Activated T-cell treated with anti-CD3 and anti-CD28 coated beads, Interleukin-2, amount 50 U/mL, for 24 hours (primary cell): ENCODE data around the gene UNK.
"Not testable (repeated sequence)": the region's sequence is repeated elsewhere in the genome, so short reads cannot be mapped to it uniquely, and the experiment has no call there.

Source experiments
- DNase-seq: peaks from one replicate; pipeline ENCODE4 v3.0.0-alpha.2; 2020
- H3K27ac Mint-ChIP-seq: 2 replicates; pipeline ENCODE4 v1.8.0; 2020; ENCODE audit warnings: mild to moderate bottlenecking, mixed read lengths
- H3K27me3 Mint-ChIP-seq: 2 replicates; pipeline ENCODE4 v1.8.0; 2020; ENCODE audit warnings: mixed read lengths
- H3K36me3 Mint-ChIP-seq: 2 replicates; pipeline ENCODE4 v1.8.0; 2020; ENCODE audit warnings: low read depth, mixed read lengths
- H3K4me1 Mint-ChIP-seq: 2 replicates; pipeline ENCODE4 v1.8.0; 2020; ENCODE audit warnings: low read depth, mixed read lengths
- H3K4me3 Mint-ChIP-seq: 2 replicates; pipeline ENCODE4 v1.8.0; 2020; ENCODE audit warnings: mild to moderate bottlenecking, moderate library complexity, mixed read lengths
- H3K9me3 Mint-ChIP-seq: 2 replicates; pipeline ENCODE4 v1.8.0; 2020; ENCODE audit warnings: mixed read lengths

Gene UNK

DNA sequence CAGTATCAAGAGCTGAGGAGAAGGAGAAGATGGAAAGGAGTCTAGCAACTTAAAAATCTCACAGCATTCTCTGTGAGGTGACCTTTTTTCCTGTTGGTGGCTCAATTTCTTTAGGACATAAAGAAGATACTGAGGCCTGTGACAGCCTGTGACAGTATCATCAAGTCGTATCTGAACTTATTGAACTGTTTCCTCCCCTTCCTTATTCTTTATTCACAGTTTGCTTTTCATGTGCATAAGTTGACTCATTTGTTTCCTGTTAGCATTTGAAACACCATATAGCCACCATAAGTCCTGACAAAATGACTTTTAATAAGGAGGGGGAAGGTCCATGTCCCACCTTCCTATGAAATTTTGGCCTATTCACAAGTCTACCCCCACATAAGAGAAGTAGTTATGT, 8.9 kb downstream of the UNK start:
- peak overlapping the region; percentile 51 for H3K27ac Mint-ChIP-seq
- no peaks in the 10 kb centered on the region for H3K27me3 Mint-ChIP-seq
- H3K4me3 Mint-ChIP-seq, result no peak overlapping the region
- peaks cover 59% of the 10 kb centered on the region for H3K36me3 Mint-ChIP-seq
- H3K4me1 Mint-ChIP-seq, result peaks cover 36% of the 10 kb centered on the region
- no peak for DNase-seq
- H3K9me3 Mint-ChIP-seq, result no peaks in the 10 kb centered on the region

GRCh38 chr17:75795820-75796607, 11.4 kb downstream of the UNK start:
- Mint-ChIP-seq H3K9me3 (no peaks in the 10 kb centered on the region), H3K4me1 (peaks cover 30% of the 10 kb centered on the region), H3K4me3 (no peak overlapping the region), H3K27ac (no peak overlapping the region), H3K36me3 (peaks cover 71% of the 10 kb centered on the region), H3K27me3 (no peaks in the 10 kb centered on the region)
- no peak for DNase-seq

DNA sequence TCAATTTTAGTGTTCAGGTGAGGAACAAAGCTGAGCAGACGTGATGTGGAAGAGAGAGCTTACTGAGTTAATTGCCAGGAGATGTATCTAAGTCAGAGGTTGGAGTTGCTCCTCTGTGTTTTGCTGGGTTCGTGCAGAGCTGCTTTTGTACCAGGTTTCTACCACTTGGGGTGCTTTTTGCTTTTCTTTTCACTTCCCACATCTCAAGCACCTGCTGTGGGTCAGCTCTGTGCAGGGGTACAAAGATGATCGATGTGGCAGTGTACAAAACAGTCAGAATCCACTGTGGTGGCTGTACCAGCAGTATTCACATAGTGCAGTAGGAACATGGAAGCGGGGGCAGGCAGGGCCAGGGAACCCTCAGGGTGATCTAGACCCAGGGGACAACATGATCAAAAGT, 14.8 kb downstream of the UNK start:
- Mint-ChIP-seq H3K4me1 (peaks cover 19% of the 10 kb centered on the region), H3K9me3 (no peaks in the 10 kb centered on the region), H3K27me3 (no peaks in the 10 kb centered on the region), H3K36me3 (peaks cover 57% of the 10 kb centered on the region), H3K27ac (no peak overlapping the region), H3K4me3 (no peak overlapping the region)
- DNase-seq, result no peak

DNA sequence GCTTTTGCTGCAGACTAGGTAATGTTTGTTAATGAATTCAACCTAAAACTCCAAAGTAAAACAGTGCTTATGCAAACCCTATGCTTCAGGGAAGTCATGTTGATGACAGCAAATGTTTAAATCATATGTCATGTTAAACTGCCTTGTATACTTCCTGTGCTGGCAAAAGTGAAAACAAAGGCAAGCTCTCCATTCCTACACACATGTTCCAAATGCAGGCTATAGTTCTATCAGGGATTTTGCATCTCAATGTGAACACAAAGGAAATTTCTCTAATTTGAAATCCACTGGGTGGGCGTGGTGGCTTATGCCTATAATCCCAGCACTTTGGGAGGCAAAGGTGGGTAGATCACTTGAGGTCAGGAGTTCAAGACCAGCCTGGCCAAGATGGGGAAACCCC, 19.3 kb downstream of the UNK start:
- Mint-ChIP-seq H3K27me3 (no peaks in the 10 kb centered on the region), H3K4me3 (no peak overlapping the region), H3K4me1 (peaks cover 17% of the 10 kb centered on the region), H3K9me3 (no peaks in the 10 kb centered on the region), H3K36me3 (peaks cover 23% of the 10 kb centered on the region), H3K27ac (peak overlapping the region; percentile 65)
- DNase-seq, result no peak

- Mint-ChIP-seq H3K36me3 (peaks cover 29% of the 10 kb centered on the region), H3K27me3 (no peaks in the 10 kb centered on the region), H3K4me3 (no peak overlapping the region), H3K4me1 (peaks cover 17% of the 10 kb centered on the region), H3K27ac (peak overlapping the region; percentile 6), H3K9me3 (no peaks in the 10 kb centered on the region)
- DNase-seq, result no peak
Measured at GRCh38 chr17:75806822-75807500, 22.4 kb downstream of the UNK start.

- peak overlapping the region; percentile 8 for H3K27ac Mint-ChIP-seq
- H3K9me3 Mint-ChIP-seq, result no peaks in the 10 kb centered on the region
- H3K27me3 Mint-ChIP-seq, result no peaks in the 10 kb centered on the region
- H3K4me3 Mint-ChIP-seq, result no peak overlapping the region
- DNase-seq, result no peak
- H3K4me1 Mint-ChIP-seq, result peaks cover 17% of the 10 kb centered on the region
- peaks cover 35% of the 10 kb centered on the region for H3K36me3 Mint-ChIP-seq
Measured at GRCh38 chr17:75807861-75808260, 23.3 kb downstream of the UNK start.

DNA sequence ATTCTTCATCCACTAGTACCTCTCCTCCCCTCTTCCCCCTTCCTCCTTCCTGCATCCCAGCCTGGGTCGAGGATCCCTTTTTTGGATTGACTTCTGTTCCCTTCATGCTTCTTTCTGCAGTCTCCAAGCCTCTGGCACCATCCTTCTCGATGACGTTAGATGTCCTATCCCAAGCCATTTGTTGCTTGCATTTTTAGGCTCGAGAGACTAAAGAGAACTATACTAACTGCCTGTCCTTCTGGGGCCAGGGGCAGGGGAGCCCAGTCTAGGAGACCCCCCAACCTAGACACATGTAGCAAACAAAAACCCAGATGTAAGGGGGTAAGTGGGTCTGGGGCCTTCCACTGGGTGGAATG, 23.9 kb downstream of the UNK start:
- peaks cover 13% of the 10 kb centered on the region for H3K4me1 Mint-ChIP-seq
- no peak for DNase-seq
- H3K36me3 Mint-ChIP-seq, result peaks cover 36% of the 10 kb centered on the region
- H3K4me3 Mint-ChIP-seq, result no peak overlapping the region
- no peak overlapping the region for H3K27ac Mint-ChIP-seq
- no peaks in the 10 kb centered on the region for H3K27me3 Mint-ChIP-seq
- H3K9me3 Mint-ChIP-seq, result no peaks in the 10 kb centered on the region

DNA sequence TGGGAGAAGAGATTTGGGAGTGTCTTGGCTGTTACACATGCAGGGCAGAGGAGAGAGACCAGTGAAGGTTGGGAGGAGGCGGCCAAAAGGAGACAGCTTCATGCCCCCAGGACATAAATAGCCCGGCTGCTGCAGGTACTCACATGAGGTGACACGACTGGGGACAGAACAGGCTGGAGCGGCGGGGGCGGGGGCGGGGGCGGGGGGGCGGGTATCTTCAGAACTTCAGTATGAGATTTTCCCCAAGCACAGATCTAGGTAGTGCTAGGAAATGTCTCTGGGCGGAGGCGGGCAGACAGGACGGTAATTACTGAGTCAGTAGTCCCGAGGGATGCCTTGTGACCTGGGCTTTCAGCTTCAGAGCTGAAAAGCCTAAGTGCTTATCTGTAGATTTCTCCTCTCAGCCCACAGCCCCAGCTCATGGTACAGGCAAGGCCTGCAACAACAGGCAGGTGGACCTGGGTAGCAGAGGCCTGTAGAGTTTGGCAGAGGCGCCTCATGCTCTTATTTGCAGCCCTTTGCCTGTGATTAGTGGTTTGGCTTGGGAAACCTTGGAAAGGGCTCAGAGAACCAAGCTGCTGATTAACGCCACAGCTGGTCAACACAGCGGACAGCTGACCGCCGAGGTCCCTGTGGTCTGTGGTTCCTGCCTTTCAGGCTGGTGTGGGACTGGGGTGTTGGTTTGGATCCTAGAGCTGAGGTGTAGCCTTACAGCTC, 24.5 kb downstream of the UNK start:
- Mint-ChIP-seq H3K9me3 (no peaks in the 10 kb centered on the region), H3K36me3 (peaks cover 41% of the 10 kb centered on the region), H3K27ac (no peak overlapping the region), H3K4me3 (no peak overlapping the region), H3K4me1 (peaks cover 8% of the 10 kb centered on the region), H3K27me3 (no peaks in the 10 kb centered on the region)
- DNase-seq, result no peak

DNA sequence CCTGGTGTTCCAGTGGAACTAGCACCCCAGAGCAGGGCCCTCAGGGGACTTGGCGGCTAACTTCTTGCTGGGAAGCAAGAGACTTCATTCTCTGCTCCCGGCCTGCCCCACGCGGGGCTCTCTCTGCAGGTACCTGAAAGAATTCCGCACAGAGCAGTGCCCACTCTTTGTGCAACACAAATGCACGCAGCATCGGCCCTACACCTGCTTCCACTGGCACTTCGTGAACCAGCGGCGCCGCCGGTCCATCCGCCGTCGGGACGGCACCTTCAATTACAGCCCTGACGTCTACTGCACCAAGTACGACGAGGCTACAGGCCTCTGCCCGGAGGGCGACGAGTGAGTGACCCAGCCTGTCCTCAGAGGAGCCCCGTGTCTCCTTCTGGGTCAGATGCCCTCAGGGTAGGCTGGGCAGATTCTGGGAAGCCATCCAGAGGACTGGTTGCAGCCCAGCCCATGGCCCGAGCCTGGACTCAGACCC, 25.1 kb downstream of the UNK start:
- Mint-ChIP-seq H3K27me3 (no peaks in the 10 kb centered on the region), H3K4me3 (no peak overlapping the region), H3K36me3 (peaks cover 46% of the 10 kb centered on the region), H3K4me1 (peaks cover 4% of the 10 kb centered on the region), H3K27ac (no peak overlapping the region), H3K9me3 (no peaks in the 10 kb centered on the region)
- DNase-seq, result no peak

- Mint-ChIP-seq H3K36me3 (peaks cover 47% of the 10 kb centered on the region), H3K27ac (no peak overlapping the region), H3K27me3 (no peaks in the 10 kb centered on the region), H3K4me3 (no peak overlapping the region), H3K9me3 (no peaks in the 10 kb centered on the region), H3K4me1 (peaks cover 4% of the 10 kb centered on the region)
- DNase-seq, result no peak
Measured at GRCh38 chr17:75810216-75810615, 25.6 kb downstream of the UNK start.

DNA sequence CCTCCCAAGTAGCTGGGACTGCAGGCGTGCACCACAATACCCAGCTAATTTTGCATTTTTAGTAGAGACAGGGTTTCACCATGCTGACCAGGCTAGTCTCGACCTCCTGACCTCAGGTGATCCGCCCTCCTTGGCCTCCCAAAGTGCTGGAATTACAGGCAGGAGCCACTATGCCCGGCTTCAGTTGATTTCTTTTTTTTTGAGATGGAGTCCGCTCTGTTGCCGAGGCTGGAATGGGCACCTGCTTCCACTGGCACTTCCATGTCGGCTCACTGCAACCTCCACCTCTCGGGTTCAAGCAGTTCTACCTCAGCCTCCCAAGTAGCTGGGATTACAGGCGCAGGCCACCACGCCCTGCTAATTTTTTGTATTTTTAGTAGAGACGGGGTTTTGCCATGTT, 26.1 kb downstream of the UNK start:
- not testable (repeated sequence) for H3K27me3 Mint-ChIP-seq, H3K27ac Mint-ChIP-seq
- H3K36me3 Mint-ChIP-seq, result peaks cover 52% of the 10 kb centered on the region

GRCh38 chr17:75811174-75811573, 26.6 kb downstream of the UNK start:
- Mint-ChIP-seq H3K9me3 (no peaks in the 10 kb centered on the region), H3K36me3 (peaks cover 55% of the 10 kb centered on the region), H3K27ac (no peak overlapping the region), H3K4me3 (no peak overlapping the region), H3K4me1 (peaks cover 4% of the 10 kb centered on the region), H3K27me3 (no peaks in the 10 kb centered on the region)
- no peak for DNase-seq

More for the DNA sequence above, 26.1 kb downstream of the UNK start:
- H3K9me3 Mint-ChIP-seq, H3K4me1 Mint-ChIP-seq, DNase-seq, H3K4me3 Mint-ChIP-seq: not testable (repeated sequence)

GRCh38 chr17:75812096-75813013, 27.7 kb downstream of the UNK start:
- no peak overlapping the region for H3K27ac Mint-ChIP-seq

More at GRCh38 chr17:75812096-75813013, 27.7 kb downstream of the UNK start:
- peaks cover 4% of the 10 kb centered on the region for H3K4me1 Mint-ChIP-seq
- DNase-seq, result no peak
- no peak overlapping the region for H3K4me3 Mint-ChIP-seq
- H3K9me3 Mint-ChIP-seq, result no peaks in the 10 kb centered on the region
- no peaks in the 10 kb centered on the region for H3K27me3 Mint-ChIP-seq
- peaks cover 67% of the 10 kb centered on the region for H3K36me3 Mint-ChIP-seq
